DND-41 (cell line): ENCODE results near the gene MACROD1.

ENCODE experiments used
- CTCF ChIP-seq: IDR thresholded peaks from 2 replicates; pipeline ENCODE4 v1.5.1; 2012; ENCODE audit warnings: borderline replicate concordance, low read length, moderate library complexity, mild to moderate bottlenecking; ENCODE audit not compliant: poor library complexity, severe bottlenecking; ENCODE audit errors: extremely low read depth
- EZH2 ChIP-seq: IDR thresholded peaks from 3 replicates; pipeline ENCODE4 v1.6.1; 2012; ENCODE audit warnings: borderline replicate concordance, low read depth, mild to moderate bottlenecking, moderate library complexity, low read length, inconsistent platforms; ENCODE audit not compliant: severe bottlenecking

DNA sequence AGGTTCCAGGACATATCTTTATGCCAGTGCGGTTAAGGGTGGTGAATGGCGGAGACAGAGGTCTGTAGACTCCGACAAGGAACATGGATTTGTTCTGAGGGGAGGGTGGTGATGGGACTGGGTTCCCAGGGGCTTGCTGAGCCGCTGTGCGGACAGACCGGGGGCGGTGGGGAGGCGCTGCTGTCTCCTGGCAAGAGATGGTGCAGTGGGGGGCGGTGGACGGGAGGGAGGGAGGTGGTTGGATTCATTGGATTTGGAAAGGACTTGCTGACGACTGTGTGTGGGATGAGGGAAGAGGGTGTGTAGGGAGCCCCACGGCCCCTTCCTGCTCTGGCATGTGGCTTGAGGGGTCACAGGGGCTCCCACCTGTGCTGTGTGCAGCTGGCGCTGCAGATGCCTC, 87.0 kb downstream of the MACROD1 start:
- TF ChIP-seq CTCF (no peak), EZH2 (no peak)
